Thoracic aorta (tissue), 2 donors: ENCODE measurements around the gene KRTAP10-6. TPM values are rescaled to one million over a fixed set of nuclear protein-coding genes. Genes with fewer than 3 reads are reported as not detected.

Experiments
- ATAC-seq: fragments of 150-250 bp; one replicate; pipeline ENCODE4 v1.8.0; 2017; ENCODE audit warnings: low read depth; ENCODE audit not compliant: insufficient number of reproducible peaks, low FRiP score
- DNase-seq: peaks from one replicate; pipeline ENCODE4 v3.0.0-alpha.2; 2020; ENCODE audit warnings: low spot score
- H3K27ac ChIP-seq, 2 donors: fragments of 200-600 bp; sonication (generic); 1 replicate in 1 of 2; 2 replicates in 1 of 2; pipeline ENCODE4 v1.5.1; 2016; ENCODE audit warnings: mild to moderate bottlenecking in 2 of 2, moderate library complexity in 2 of 2
- H3K27me3 ChIP-seq: fragments of 200-600 bp; sonication (generic); replicated peaks from 2 replicates; pipeline ENCODE4 v1.6.0; 2016; ENCODE audit warnings: mild to moderate bottlenecking; ENCODE audit not compliant: insufficient read depth
- H3K36me3 ChIP-seq: fragments of 200-600 bp; sonication (generic); one replicate; pipeline ENCODE4 v1.5.1; 2016
- H3K4me1 ChIP-seq, 2 donors: fragments of 200-600 bp; sonication (generic); 1 replicate in 1 of 2; 2 replicates in 1 of 2; pipeline versions ENCODE4 v1.5.1 to v1.6.0; 2016; ENCODE audit warnings: low read depth in 2 of 2, mild to moderate bottlenecking in 1 of 2; ENCODE audit not compliant: control insufficient read depth in 1 of 2
- H3K4me3 ChIP-seq: fragments of 200-600 bp; sonication (generic); 2 replicates; pipeline ENCODE4 v1.5.1; 2016; ENCODE audit warnings: mild to moderate bottlenecking
- H3K9me3 ChIP-seq: fragments of 200-600 bp; sonication (generic); 2 replicates; pipeline ENCODE4 v1.5.1; 2016
- CTCF ChIP-seq: fragments of 200-600 bp; sonication (generic); IDR thresholded peaks from one replicate; pipeline ENCODE4 v1.5.1; 2019; ENCODE audit warnings: antibody characterized with exemption
- total RNA-seq, 2 donors: library from RNA; depleted of rRNA; stranded (reverse); fragments of >200 nt; gene quantifications; one replicate each; pipeline versions ENCODE4 v1.1.0 to v1.2.3, GENCODE V29; 2016

Gene KRTAP10-6
- total RNA-seq, 2 donors from 2014 or later = not detected

- Histone ChIP-seq H3K36me3 (no peaks in the 10 kb centered on the region), H3K27ac (no peak overlapping the region), H3K27me3 (no peaks in the 10 kb centered on the region), H3K4me3 (no peak overlapping the region), H3K9me3 (no peaks in the 10 kb centered on the region), H3K4me1 (no peaks in the 10 kb centered on the region)
- DNase-seq (no peak), ATAC-seq (no peak)
- no peak for TF ChIP-seq CTCF
These were observed 24.3 kb upstream of the KRTAP10-6 start for GRCh38 chr21:44616591-44616926.

- DNase-seq = no peak
These were observed 23.7 kb upstream of the KRTAP10-6 start for GRCh38 chr21:44615911-44616590.

GRCh38 chr21:44615466-44615865 is 23.2 kb upstream of the KRTAP10-6 start:
- TF ChIP-seq CTCF = no peak
- Histone ChIP-seq H3K27me3 (no peaks in the 10 kb centered on the region), H3K36me3 (no peaks in the 10 kb centered on the region), H3K4me3 (no peak overlapping the region), H3K27ac (no peak overlapping the region), H3K9me3 (peaks cover 4% of the 10 kb centered on the region), H3K4me1 (no peaks in the 10 kb centered on the region)
- DNase-seq (no peak), ATAC-seq (no peak)

More at GRCh38 chr21:44615911-44616590, 23.7 kb upstream of the KRTAP10-6 start:
- TF ChIP-seq CTCF = no peak
- Histone ChIP-seq H3K27me3 (no peaks in the 10 kb centered on the region), H3K4me1 (no peaks in the 10 kb centered on the region), H3K4me3 (no peak overlapping the region), H3K9me3 (no peaks in the 10 kb centered on the region), H3K27ac (no peak overlapping the region), H3K36me3 (no peaks in the 10 kb centered on the region)
- no peak for ATAC-seq

- ATAC-seq = no peak
- no peak for DNase-seq
- no peak for TF ChIP-seq CTCF
These were observed 22.7 kb upstream of the KRTAP10-6 start for GRCh38 chr21:44614961-44615391.

GRCh38 chr21:44614161-44614631 is 21.9 kb upstream of the KRTAP10-6 start:
- H3K36me3 ChIP-seq = no peaks in the 10 kb centered on the region
- peaks cover 6% of the 10 kb centered on the region for H3K9me3 ChIP-seq
- TF ChIP-seq CTCF = no peak
- DNase-seq (no peak), ATAC-seq (no peak)
- no peak overlapping the region for H3K4me3 ChIP-seq
- no peak overlapping the region for H3K27ac ChIP-seq
- H3K27me3 ChIP-seq = no peaks in the 10 kb centered on the region
- no peaks in the 10 kb centered on the region for H3K4me1 ChIP-seq

More at GRCh38 chr21:44614961-44615391, 22.7 kb upstream of the KRTAP10-6 start:
- no peaks in the 10 kb centered on the region for H3K4me1 ChIP-seq
- peaks cover 4% of the 10 kb centered on the region for H3K9me3 ChIP-seq
- H3K27ac ChIP-seq = no peak overlapping the region
- H3K27me3 ChIP-seq = no peaks in the 10 kb centered on the region
- H3K36me3 ChIP-seq = no peaks in the 10 kb centered on the region
- H3K4me3 ChIP-seq = no peak overlapping the region
